LHCN-M2 (cell line): Measurements from ENCODE around the gene SRM. TPM values are rescaled to one million over a fixed set of nuclear protein-coding genes. Genes with fewer than 3 reads are reported as not detected.
"Not testable (repeated sequence)": the region's sequence is repeated elsewhere in the genome, so short reads cannot be mapped to it uniquely, and the experiment has no call there.

Experiments used
- DNase-seq: peaks from one replicate; pipeline ENCODE4 v3.0.0-alpha.2; 2012; ENCODE audit warnings: low read depth
- polyA plus RNA-seq: library from polyadenylated mRNA; unstranded; fragments of >200 nt; gene quantifications from one replicate; pipeline ENCODE4 v1.2.1, GENCODE V29; 2012; ENCODE audit warnings: missing spikeins
- total RNA-seq: library from RNA; depleted of rRNA; stranded (reverse); fragments of >200 nt; gene quantifications from 2 replicates; pipeline ENCODE4 v1.2.3, GENCODE V29; 2014; rRNA removed

Gene SRM
- 71.1 and 78.6 TPM in 2 replicates for total RNA-seq
- polyA plus RNA-seq: 199 TPM

DNA sequence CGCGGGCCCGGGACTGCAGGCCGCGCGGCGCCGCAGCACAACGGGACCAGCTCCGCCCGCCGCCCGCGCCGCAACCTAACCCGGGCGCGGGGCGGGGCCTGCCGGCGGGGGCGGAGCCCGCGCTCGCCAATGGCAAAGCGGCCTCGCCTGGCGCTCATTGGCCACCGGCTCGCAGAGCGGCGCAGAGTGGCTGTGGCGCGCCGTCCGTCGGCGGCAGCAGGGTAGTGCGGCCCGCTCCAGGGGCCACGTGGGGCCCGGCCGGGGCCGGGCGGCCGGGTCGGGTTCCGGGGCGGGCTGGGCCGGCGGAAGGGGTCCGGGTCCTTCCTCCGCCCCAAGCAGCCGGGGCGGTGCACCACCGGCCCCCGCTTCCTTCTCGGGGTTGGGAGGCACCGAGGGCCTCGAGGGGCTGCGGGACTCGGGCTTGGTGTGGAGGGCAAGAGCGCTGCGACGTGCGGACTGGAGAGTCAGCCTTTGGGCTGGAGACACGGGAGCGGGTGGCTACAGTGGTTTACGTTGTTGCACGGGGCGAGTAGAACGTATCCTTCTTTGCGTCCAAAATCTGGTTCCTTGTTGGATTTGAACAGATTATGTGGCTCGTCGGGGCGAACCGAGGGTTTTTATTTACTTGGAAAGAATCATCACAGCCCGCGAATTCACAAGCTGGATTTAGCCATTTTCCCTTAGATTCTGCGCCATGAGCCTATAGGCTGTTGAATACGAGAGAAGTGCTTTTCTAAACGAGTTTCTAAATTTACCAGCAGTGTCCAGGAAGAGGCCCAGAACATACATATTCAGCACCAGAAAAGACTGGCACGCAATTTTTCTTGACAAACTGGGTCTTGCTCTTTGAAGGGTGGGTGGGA is at the start of gene SRM:
Gene SRM (minus strand): TSS at position 51 of the 863 bp plus-strand sequence. CDS start 75 bp downstream, outside the sequence.
- peak; percentile 87 for DNase-seq

DNA sequence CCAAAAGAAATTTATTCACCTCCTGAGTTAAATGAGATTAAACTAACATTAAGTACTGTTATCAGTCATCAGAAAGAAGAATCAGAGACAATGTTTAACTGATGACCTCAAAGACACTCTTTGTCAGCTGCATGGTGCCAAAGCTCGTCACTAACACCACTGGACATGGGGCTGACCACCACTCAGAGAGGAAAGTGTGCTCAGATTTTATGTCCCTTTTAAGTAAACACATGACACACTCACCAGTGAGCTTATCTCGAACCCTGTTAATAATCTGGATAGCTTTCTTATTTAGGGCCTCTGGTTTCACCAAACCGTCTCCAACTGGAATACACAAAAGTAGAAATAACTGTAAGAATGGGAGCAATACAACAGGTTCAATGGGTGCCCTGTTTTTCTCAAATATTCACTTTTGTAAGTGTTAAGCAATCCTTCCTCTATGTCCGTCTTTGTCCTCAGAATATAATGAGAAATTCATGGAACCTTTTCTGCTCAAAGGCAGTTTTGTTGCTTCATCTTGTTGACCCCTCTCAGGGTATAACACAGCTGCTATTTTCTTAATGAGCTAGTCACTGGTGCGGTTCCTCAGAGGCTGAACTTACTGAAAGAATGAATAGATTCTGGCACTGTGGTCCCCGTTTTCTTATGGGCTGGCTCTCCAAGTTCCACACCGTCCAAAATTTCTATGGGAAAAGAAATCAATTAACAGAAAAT is 49.4 kb upstream of the SRM start:
- no peak for DNase-seq

GRCh38 chr1:11107599-11107998 is 47.8 kb upstream of the SRM start:
- no peak for DNase-seq

DNA sequence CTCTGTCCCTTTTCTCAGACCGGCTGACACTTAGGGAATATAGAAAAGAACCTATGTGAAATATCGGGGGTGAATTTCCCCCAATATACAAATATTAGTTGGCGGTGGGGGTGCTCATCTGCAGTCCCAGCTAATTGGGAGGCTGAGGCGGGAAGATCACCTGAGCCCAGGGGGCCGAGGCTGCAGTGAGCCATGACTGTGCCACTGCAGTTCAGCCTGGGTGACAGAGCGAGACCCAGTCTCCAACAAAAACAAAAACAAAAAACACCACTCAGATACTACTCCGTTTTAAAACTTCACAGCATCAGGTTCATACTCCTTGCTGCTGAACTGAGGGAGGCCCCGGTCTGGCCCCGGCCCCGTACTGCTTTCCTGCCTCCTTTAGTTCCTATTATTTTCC is 45.8 kb upstream of the SRM start:
- DNase-seq: no peak

- DNase-seq: no peak
Observed at GRCh38 chr1:11101347-11101746, 41.5 kb upstream of the SRM start.

DNA sequence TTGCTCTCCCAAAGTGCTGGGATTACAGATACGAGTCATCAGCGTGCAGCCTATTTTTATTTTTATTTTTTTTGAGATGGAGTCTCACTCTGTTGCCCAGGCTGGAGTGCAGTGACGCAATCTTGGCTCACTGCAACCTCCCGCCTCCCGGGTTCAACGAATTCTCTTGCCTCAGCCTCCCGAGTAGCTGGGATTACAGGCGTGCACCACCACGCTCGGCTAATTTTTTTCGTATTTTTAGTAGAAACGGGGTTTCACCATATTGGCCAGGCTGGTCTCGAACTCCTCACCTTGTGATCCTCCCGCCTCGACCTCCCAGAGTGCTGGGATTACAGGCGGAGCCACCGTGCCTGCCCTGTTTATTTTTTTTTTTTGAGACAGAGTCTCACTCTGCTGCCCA is 41.0 kb upstream of the SRM start:
- not testable (repeated sequence) for DNase-seq

- no peak for DNase-seq
Observed at GRCh38 chr1:11100149-11100493, 40.3 kb upstream of the SRM start.

GRCh38 chr1:11099310-11100148 is 39.7 kb upstream of the SRM start, which contains the start of gene EXOSC10:
TSS of gene EXOSC10 (minus strand) at chr1:11099869. CDS start at chr1:11099831, 38 bp downstream.
- DNase-seq: peak; percentile 83

- no peak for DNase-seq
Observed at GRCh38 chr1:11098931-11099309, 39.1 kb upstream of the SRM start.

- DNase-seq: not testable (repeated sequence)
Observed at GRCh38 chr1:11083784-11084183, 24.0 kb upstream of the SRM start.

GRCh38 chr1:11080931-11081330 is 21.1 kb upstream of the SRM start:
- DNase-seq: no peak

GRCh38 chr1:11078631-11079030 is 18.8 kb upstream of the SRM start:
- peak; percentile 38 for DNase-seq

GRCh38 chr1:11073398-11073797 is 13.6 kb upstream of the SRM start:
- DNase-seq: not testable (repeated sequence)

DNA sequence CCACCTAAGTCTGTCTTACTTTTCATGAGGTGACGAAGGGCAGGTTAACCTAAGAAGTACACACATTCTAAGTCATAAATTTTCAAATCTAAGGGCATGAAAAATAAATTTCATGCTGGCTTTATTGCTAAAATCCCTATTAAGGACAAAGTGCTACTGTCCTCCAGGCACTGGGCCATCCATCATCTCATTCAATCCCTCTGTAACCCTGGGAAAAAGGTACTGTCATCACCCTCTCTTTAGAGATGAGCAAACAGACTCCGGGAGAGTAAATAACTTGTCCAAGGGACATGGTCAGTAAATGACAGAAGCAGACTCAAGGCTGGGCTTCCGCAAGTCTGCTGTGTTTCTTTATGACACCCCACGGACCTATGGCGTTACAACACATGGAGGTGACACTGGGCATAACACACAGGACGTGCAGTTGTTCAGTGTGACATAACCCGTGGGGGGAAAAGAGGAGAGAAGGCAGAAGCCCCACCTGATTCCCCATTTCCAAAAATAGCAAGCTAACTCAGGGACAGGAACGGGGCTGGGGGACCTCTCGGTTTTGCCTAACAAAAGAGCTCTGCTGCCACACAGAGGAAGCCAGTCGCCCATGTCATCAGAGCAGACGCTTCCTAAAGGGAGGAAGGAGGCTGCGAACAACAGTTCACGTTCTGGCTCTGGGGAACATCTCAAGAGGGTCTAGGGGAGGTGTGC is 12.5 kb upstream of the SRM start:
- no peak for DNase-seq

GRCh38 chr1:11071463-11072215 is 11.8 kb upstream of the SRM start:
- no peak for DNase-seq

DNA sequence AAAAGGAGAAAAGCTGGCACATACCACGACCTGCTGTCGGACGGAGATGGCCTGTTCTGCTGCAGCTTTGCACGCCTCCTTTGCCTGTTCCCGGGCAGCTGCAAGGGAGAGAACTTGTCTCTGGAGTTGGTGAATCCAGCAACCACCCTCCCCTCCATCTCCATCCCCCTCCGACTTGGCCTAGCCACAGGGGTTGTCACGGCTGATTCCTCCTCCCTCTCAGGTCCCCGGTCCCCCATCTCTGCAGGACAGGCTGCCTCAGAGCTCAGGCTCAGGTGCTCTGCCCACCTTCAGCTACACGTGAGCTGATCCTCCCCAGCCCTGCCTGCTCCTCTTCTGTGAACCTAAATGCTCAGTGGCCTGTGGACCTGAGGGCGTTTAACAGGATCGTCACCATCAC is 11.1 kb upstream of the SRM start:
- no peak for DNase-seq

- DNase-seq: no peak
Observed at GRCh38 chr1:11068600-11069473, 9.0 kb upstream of the SRM start.

DNA sequence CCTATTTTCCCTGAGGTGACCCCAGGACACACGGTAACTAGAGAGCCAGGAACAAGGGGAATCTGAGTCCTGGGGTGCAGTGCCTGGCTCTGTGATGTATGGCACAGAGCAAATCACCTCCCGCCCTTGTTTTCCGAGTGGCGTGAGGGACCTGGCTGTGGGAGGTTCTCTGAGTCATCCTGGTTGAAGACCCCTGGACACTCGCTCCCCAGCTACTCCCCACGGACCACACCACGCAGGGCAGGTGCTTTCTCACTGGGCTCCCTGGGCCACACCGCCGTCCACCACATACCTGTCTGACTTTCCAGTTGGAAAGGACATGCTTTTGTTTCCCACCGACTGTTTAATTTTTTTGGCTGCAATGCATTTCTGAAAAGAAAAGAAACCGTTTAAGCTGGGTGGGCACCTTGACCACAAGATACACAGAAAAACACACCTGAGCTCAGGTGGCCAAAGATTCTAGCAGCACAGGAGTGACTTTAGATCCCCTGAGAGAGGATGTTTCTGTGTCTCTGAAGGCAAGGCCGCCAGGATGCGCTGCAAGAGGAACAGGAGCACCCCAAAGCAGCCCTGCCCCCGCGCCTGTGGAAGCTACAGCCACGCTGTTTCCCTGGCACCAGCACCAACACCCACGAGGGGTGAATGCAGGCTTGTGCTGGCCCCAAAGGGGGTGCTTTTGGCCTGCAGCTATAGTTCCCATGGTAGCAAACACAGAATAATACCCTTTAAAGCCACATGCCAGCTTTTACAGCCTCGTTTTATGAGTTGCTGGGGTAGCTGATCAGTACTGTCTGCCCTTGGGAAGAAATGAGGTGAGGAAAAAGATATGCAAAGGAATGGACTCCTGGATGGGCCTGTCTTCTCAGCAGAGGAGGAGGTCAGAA is 8.1 kb upstream of the SRM start:
- no peak for DNase-seq
